SK-N-SH treated with all-trans-retinoic acid at 6 μM for 48 hours (cell line): Measurements from ENCODE around the gene RBFOX1.

Source experiments
- ATAC-seq: fragments of 200-7000 bp; cut with Tn5 transposase; 3 replicates; pipeline ENCODE4 v1.9.1; 2020; ENCODE audit warnings: mild to moderate bottlenecking, moderate library complexity
- ARNTL ChIP-seq: fragments of 450-650 bp; formaldehyde crosslinking; IDR thresholded peaks from 2 replicates; pipeline ENCODE4 v1.5.0; 2020; ENCODE audit warnings: low read depth, mild to moderate bottlenecking, moderate library complexity, borderline replicate concordance
- BACH2 ChIP-seq: fragments of 250-450 bp; sonication (Bioruptor Pico); IDR thresholded peaks from 2 replicates; pipeline ENCODE4 v1.9.0; 2021; ENCODE audit warnings: mild to moderate bottlenecking, borderline replicate concordance
- CSDC2 ChIP-seq: fragments of 250-450 bp; sonication (Bioruptor Pico); IDR thresholded peaks from 2 replicates; pipeline ENCODE4 v1.5.0; 2020; ENCODE audit warnings: mild to moderate bottlenecking, moderate library complexity
- GLIS3 ChIP-seq: fragments of 250-450 bp; sonication (Bioruptor Pico); IDR thresholded peaks from 2 replicates; pipeline ENCODE4 v1.5.0; 2020; ENCODE audit warnings: mild to moderate bottlenecking, moderate library complexity
- ISL1 ChIP-seq: fragments of 250-450 bp; sonication (Bioruptor Pico); IDR thresholded peaks from 2 replicates; pipeline ENCODE4 v2.1.2; 2022; ENCODE audit warnings: mild to moderate bottlenecking, moderate library complexity
- POU6F1 ChIP-seq: fragments of 250-450 bp; sonication (Bioruptor Pico); IDR thresholded peaks from 2 replicates; pipeline ENCODE4 v1.8.0; 2021; ENCODE audit warnings: low read depth, mild to moderate bottlenecking, moderate library complexity, borderline replicate concordance
- PPARA ChIP-seq: fragments of 250-450 bp; sonication (Bioruptor Pico); IDR thresholded peaks from 2 replicates; pipeline ENCODE4 v1.5.0; 2020; ENCODE audit warnings: mild to moderate bottlenecking, borderline replicate concordance
- RARB ChIP-seq: fragments of 250-450 bp; sonication (Bioruptor Pico); IDR thresholded peaks from 2 replicates; pipeline ENCODE4 v1.8.0; 2021; ENCODE audit warnings: mild to moderate bottlenecking, moderate library complexity
- SNAI2 ChIP-seq: fragments of 250-450 bp; sonication (Bioruptor Pico); IDR thresholded peaks from 2 replicates; pipeline ENCODE4 v1.5.0; 2020; ENCODE audit warnings: mild to moderate bottlenecking, moderate library complexity
- TCF4 ChIP-seq: fragments of 250-450 bp; sonication (Bioruptor Pico); IDR thresholded peaks from 2 replicates; pipeline ENCODE4 v1.8.0; 2021; ENCODE audit warnings: mild to moderate bottlenecking, moderate library complexity, borderline replicate concordance
- TOX ChIP-seq: fragments of 250-450 bp; sonication (Bioruptor Pico); IDR thresholded peaks from 2 replicates; pipeline ENCODE4 v1.8.0; 2021; ENCODE audit warnings: mild to moderate bottlenecking, moderate library complexity, borderline replicate concordance
- TSHZ2 ChIP-seq: fragments of 250-450 bp; sonication (Bioruptor Pico); IDR thresholded peaks from 2 replicates; pipeline ENCODE4 v1.5.0; 2020; ENCODE audit warnings: mild to moderate bottlenecking, moderate library complexity
- ZFP30 ChIP-seq: fragments of 450-650 bp; formaldehyde crosslinking; IDR thresholded peaks from 2 replicates; pipeline ENCODE4 v1.5.0; 2022; ENCODE audit warnings: mild to moderate bottlenecking, moderate library complexity
- ZNF70 ChIP-seq: fragments of 450-650 bp; formaldehyde crosslinking; IDR thresholded peaks from 2 replicates; pipeline ENCODE4 v1.5.0; 2020; ENCODE audit warnings: mild to moderate bottlenecking, moderate library complexity
- ZNF8 ChIP-seq: fragments of 450-650 bp; formaldehyde crosslinking; IDR thresholded peaks from 2 replicates; pipeline ENCODE4 v1.5.0; 2020; ENCODE audit warnings: mild to moderate bottlenecking, moderate library complexity
- TF ChIP-seq, protein P1 (sequence below): fragments of 250-450 bp; sonication (Bioruptor Pico); IDR thresholded peaks from 2 replicates; pipeline ENCODE4 v1.8.0; 2020; ENCODE audit warnings: mild to moderate bottlenecking, moderate library complexity, borderline replicate concordance
- TF ChIP-seq, protein P2 (sequence below): fragments of 250-450 bp; sonication (Bioruptor Pico); IDR thresholded peaks from 2 replicates; pipeline ENCODE4 v1.5.1; 2020; ENCODE audit warnings: low read depth, mild to moderate bottlenecking, moderate library complexity
- TF ChIP-seq, protein P3 (sequence below): fragments of 250-450 bp; sonication (Bioruptor Pico); IDR thresholded peaks from 2 replicates; pipeline ENCODE4 v1.5.1; 2021; ENCODE audit warnings: mild to moderate bottlenecking, moderate library complexity

Gene RBFOX1

DNA sequence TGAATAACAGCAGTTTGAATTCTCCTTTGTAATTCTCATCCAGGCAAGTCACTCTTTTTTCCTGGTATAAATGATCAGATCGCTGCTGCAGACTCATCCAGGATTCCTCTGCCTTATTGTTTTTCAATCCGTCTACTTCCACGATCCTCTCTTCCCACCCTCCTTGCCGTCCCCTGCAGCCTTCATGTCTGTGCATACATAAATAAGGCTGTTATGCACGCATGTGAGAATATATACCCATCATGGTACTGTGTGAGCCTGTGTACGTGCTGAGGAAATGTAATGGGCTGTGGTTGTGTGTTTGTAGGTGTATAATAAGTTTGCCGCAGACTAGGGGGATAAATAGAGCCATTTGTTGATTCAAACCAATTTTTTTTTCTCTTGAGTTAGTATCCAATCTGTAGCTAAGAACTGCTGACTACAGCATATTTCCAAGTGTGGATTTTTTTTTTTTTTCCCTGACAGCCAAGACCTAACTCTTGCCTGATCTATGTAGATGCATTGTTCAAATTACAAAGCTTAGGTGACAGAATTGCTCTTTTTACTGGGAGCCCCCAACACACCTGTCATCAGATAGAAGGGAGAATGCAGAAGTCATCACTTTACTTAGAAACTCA is 62.2 kb downstream of the RBFOX1 start:
- ATAC-seq = no peak
- TF ChIP-seq ARNTL (CRISPR knock-in tag) (no peak), BACH2 (CRISPR knock-in tag) (no peak), PPARA (CRISPR knock-in tag) (no peak), ZNF70 (CRISPR knock-in tag) (no peak)

DNA sequence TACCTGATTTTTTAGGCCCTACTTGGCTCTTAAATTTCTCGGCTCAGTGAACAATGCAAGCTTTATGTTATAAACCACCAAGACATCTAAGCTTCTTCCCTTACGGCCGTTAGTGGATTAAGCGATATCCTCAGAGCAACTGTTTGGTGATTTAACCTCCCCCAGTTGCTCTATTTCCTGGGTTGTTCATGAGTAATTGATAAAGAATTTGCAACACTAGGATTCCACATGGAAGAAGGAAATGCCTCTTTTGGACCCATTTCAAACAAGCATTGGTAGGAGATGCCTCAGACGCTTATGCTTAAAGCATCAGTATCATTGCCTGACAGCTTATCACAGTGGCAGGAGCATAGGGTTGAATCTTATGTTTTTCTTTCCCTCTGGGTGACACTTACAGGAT is 65.3 kb downstream of the RBFOX1 start:
- TF ChIP-seq, protein P1, sequence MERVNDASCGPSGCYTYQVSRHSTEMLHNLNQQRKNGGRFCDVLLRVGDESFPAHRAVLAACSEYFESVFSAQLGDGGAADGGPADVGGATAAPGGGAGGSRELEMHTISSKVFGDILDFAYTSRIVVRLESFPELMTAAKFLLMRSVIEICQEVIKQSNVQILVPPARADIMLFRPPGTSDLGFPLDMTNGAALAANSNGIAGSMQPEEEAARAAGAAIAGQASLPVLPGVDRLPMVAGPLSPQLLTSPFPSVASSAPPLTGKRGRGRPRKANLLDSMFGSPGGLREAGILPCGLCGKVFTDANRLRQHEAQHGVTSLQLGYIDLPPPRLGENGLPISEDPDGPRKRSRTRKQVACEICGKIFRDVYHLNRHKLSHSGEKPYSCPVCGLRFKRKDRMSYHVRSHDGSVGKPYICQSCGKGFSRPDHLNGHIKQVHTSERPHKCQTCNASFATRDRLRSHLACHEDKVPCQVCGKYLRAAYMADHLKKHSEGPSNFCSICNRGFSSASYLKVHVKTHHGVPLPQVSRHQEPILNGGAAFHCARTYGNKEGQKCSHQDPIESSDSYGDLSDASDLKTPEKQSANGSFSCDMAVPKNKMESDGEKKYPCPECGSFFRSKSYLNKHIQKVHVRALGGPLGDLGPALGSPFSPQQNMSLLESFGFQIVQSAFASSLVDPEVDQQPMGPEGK (CRISPR knock-in tag) = no peak
- TF ChIP-seq POU6F1 (CRISPR knock-in tag) (no peak), TOX (CRISPR knock-in tag) (no peak), GLIS3 (CRISPR knock-in tag) (no peak), ARNTL (CRISPR knock-in tag) (no peak), RARB (CRISPR knock-in tag) (no peak), ISL1 (CRISPR knock-in tag) (no peak), TCF4 (CRISPR knock-in tag) (no peak)
- TF ChIP-seq, protein P2, sequence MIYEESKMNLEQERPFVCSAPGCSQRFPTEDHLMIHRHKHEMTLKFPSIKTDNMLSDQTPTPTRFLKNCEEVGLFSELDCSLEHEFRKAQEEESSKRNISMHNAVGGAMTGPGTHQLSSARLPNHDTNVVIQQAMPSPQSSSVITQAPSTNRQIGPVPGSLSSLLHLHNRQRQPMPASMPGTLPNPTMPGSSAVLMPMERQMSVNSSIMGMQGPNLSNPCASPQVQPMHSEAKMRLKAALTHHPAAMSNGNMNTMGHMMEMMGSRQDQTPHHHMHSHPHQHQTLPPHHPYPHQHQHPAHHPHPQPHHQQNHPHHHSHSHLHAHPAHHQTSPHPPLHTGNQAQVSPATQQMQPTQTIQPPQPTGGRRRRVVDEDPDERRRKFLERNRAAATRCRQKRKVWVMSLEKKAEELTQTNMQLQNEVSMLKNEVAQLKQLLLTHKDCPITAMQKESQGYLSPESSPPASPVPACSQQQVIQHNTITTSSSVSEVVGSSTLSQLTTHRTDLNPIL (CRISPR knock-in tag) = no peak
- TF ChIP-seq, protein P3, sequence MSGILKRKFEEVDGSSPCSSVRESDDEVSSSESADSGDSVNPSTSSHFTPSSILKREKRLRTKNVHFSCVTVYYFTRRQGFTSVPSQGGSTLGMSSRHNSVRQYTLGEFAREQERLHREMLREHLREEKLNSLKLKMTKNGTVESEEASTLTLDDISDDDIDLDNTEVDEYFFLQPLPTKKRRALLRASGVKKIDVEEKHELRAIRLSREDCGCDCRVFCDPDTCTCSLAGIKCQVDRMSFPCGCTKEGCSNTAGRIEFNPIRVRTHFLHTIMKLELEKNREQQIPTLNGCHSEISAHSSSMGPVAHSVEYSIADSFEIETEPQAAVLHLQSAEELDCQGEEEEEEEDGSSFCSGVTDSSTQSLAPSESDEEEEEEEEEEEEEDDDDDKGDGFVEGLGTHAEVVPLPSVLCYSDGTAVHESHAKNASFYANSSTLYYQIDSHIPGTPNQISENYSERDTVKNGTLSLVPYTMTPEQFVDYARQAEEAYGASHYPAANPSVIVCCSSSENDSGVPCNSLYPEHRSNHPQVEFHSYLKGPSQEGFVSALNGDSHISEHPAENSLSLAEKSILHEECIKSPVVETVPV (CRISPR knock-in tag) = no peak
- ATAC-seq = no peak

GRCh38 chr16:7398536-7398935 is 65.9 kb downstream of the RBFOX1 start:
- ATAC-seq = no peak

DNA sequence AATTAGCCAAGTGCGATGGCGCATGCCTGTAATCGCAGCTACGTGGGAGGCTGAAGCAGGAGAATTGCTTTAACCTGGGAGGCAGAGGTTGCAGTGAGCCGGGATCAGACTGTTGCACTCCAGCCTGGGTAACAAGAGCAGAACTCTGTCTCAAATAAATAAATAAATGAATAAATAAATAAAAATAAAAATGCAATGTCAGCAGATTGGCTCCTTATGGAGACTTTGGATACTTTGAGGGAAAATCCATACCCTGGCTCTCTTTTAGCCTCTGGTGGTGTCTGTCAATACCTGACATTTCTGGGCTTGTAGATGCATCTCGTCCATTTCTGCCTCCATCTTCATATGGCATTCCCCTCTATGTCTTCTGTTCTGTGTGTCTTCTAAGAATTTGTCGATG is 66.7 kb downstream of the RBFOX1 start:
- no peak for ATAC-seq
- TF ChIP-seq TSHZ2 (CRISPR knock-in tag) = no peak
- no peak for TF ChIP-seq POU6F1 (CRISPR knock-in tag)
- no peak for TF ChIP-seq GLIS3 (CRISPR knock-in tag)
- TF ChIP-seq ZNF70 (CRISPR knock-in tag) = no peak
- no peak for TF ChIP-seq CSDC2 (CRISPR knock-in tag)
- TF ChIP-seq ZNF8 = no peak
- no peak for TF ChIP-seq TCF4 (CRISPR knock-in tag)
- no peak for TF ChIP-seq ZFP30 (CRISPR knock-in tag)
- TF ChIP-seq SNAI2 (CRISPR knock-in tag) = no peak

More at GRCh38 chr16:7398536-7398935, 65.9 kb downstream of the RBFOX1 start:
- TF ChIP-seq SNAI2 (CRISPR knock-in tag) = no peak
